Uterus (tissue), 4 donors: ENCODE measurements around the gene PLOD2. TPM values are rescaled to one million over a fixed set of nuclear protein-coding genes. Genes with fewer than 3 reads are reported as not detected.

Source experiments
- DNase-seq, 2 donors: peaks; one replicate each; pipeline ENCODE4 v3.0.0-alpha.2; 2019 to 2020
- H3K27ac ChIP-seq, 2 donors: fragments of 200-600 bp; sonication (generic); 1 replicate in 1 of 2; 2 replicates in 1 of 2; pipeline ENCODE4 v1.5.1; 2016 to 2018
- H3K27me3 ChIP-seq, 2 donors: fragments of 200-600 bp; sonication (generic); one replicate each; pipeline ENCODE4 v1.5.1; 2018 to 2019; ENCODE audit warnings: control low read depth in 1 of 2
- H3K36me3 ChIP-seq, 2 donors: fragments of 200-600 bp; sonication (generic); one replicate each; pipeline ENCODE4 v1.5.1; 2019; ENCODE audit warnings: control low read depth in 1 of 2
- H3K4me1 ChIP-seq, 2 donors: fragments of 200-600 bp; sonication (generic); one replicate each; pipeline ENCODE4 v1.5.1; 2018 to 2019; ENCODE audit warnings: control low read depth in 1 of 2
- H3K4me3 ChIP-seq, 2 donors: fragments of 200-600 bp; sonication (generic); 1 replicate in 1 of 2; 2 replicates in 1 of 2; pipeline ENCODE4 v1.5.1; 2018 to 2019; ENCODE audit warnings: mild to moderate bottlenecking in 1 of 2
- H3K9me3 ChIP-seq, 2 donors: fragments of 200-600 bp; sonication (generic); one replicate each; pipeline ENCODE4 v1.5.1; 2019; ENCODE audit warnings: control low read depth in 1 of 2
- POLR2A ChIP-seq, 2 donors: fragments of 450-650 bp; IDR thresholded peaks; one replicate each; pipeline ENCODE4 v1.6.1; 2016; ENCODE audit warnings: antibody characterized with exemption in 2 of 2, mild to moderate bottlenecking in 1 of 2, moderate library complexity in 1 of 2
- intact Hi-C: fragments of 100-400 bp; cut with DNase I; formaldehyde crosslinking; loops from one replicate; pipeline ENCODE4 v1.15.1; 2023; ENCODE audit warnings: low total_unique reads
- total RNA-seq, 4 donors: library from RNA; depleted of rRNA in 3 of 4; stranded (reverse); fragments of >200 nt in 3 of 4; gene quantifications; one replicate each; pipeline versions ENCODE4 v1.1.0 to v1.2.4, GENCODE V29; 2014 to 2023
- TF ChIP-seq, protein P1 (sequence below), 4 experiments: fragments of 200-600 bp in 2 of 4; fragments of 450-650 bp in 2 of 4; sonication (generic) in 2 of 4; IDR thresholded peaks; one replicate each; pipeline ENCODE4 v1.5.1; 2016 to 2019; ENCODE audit warnings: antibody characterized with exemption in 4 of 4, mild to moderate bottlenecking in 2 of 4, moderate library complexity in 1 of 4
- donor health status: DM: yes; HTN: yes; CAD: no.

PLOD2 gene
- total RNA-seq, 4 donors from 2014 or later = 23.5 to 83.2 (median 45.7) TPM

DNA sequence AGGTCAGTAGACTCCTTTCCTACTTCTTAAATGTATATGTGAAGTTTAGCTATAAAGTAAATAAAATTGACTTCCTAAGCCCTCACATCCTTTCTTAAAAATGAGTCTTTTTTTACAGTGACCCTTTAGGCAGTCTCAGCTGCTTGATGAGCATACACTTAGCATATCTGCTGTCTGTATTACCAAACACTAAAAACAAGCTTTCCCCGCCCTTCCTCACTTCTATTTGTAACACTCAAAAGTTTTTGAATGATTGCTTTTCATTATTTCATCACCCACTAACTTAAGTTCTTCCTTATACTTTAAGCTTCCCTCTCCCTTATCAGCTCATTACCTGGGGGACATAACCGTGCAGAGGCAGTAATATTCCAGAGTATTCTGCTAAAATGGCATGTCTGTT, 89.4 kb downstream of the PLOD2 start:
- TF ChIP-seq, protein P1, sequence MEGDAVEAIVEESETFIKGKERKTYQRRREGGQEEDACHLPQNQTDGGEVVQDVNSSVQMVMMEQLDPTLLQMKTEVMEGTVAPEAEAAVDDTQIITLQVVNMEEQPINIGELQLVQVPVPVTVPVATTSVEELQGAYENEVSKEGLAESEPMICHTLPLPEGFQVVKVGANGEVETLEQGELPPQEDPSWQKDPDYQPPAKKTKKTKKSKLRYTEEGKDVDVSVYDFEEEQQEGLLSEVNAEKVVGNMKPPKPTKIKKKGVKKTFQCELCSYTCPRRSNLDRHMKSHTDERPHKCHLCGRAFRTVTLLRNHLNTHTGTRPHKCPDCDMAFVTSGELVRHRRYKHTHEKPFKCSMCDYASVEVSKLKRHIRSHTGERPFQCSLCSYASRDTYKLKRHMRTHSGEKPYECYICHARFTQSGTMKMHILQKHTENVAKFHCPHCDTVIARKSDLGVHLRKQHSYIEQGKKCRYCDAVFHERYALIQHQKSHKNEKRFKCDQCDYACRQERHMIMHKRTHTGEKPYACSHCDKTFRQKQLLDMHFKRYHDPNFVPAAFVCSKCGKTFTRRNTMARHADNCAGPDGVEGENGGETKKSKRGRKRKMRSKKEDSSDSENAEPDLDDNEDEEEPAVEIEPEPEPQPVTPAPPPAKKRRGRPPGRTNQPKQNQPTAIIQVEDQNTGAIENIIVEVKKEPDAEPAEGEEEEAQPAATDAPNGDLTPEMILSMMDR (IDR thresholded peaks at IDR 0.05) = no peak
- no peak for TF ChIP-seq POLR2A (IDR thresholded peaks at IDR 0.05)
- no peak overlapping the region for H3K27ac ChIP-seq

DNA sequence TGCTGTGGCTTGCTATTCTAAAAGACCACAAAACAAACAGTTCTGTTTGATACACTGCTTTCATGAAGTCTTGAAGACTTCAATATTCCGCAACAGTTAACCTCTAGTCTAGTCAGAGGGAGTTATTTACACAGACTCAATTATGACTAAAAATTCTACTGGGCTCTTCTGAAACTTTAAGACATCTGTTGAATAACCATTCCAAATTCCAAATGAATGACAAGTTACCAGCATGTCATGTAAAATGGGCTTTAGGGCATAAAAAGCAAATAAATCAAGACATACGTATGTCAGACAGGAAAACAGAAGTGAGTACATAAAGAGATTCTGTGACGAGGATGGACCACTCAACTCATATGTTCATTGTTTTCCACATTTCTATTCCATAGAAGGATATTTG, 93.9 kb downstream of the PLOD2 start:
- intact Hi-C loops = loop anchor here (10.0 kb wide), 1 partner anchor 118 kb away; no protein-coding TSS in a partner anchor
- no peaks in the 10 kb centered on the region for H3K9me3 ChIP-seq
- H3K27ac ChIP-seq = no peak overlapping the region
- H3K27me3 ChIP-seq = no peaks in the 10 kb centered on the region
- H3K4me1 ChIP-seq = no peaks in the 10 kb centered on the region
- H3K4me3 ChIP-seq = no peak overlapping the region
- DNase-seq = no peak
- TF ChIP-seq POLR2A (IDR thresholded peaks at IDR 0.05) = no peak
- TF ChIP-seq, protein P1 (IDR thresholded peaks at IDR 0.05) = no peak
- H3K36me3 ChIP-seq = no peaks in the 10 kb centered on the region

More for the DNA sequence above, 89.4 kb downstream of the PLOD2 start:
- intact Hi-C loops = no loop called here
- H3K36me3 ChIP-seq = no peaks in the 10 kb centered on the region
- H3K9me3 ChIP-seq = no peaks in the 10 kb centered on the region
- DNase-seq = no peak
- no peaks in the 10 kb centered on the region for H3K4me1 ChIP-seq
- H3K4me3 ChIP-seq = no peak overlapping the region
- no peaks in the 10 kb centered on the region for H3K27me3 ChIP-seq

DNA sequence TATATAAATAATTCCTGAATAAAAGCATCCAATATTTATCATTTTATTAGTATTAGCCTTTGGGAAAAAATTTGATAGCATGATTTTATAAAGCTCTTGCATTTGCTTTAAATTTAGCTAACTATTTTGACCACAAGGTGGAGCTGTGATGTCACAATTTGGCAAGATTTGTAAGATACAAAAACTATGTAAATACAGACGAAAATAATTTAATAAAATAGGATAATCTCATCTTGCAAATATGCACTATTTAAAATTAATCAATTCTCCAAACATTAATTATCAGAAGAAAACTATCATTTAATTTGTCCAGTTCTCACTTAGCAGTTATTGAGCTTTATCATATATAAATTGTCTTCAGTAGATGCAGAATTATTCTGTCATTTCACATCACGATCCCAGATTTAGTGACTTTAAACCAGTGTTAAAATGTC, 95.4 kb downstream of the PLOD2 start:
- H3K27me3 ChIP-seq = no peaks in the 10 kb centered on the region
- TF ChIP-seq, protein P1 (IDR thresholded peaks at IDR 0.05) = peak; percentile 52 to 85 (median 77)
- TF ChIP-seq POLR2A (IDR thresholded peaks at IDR 0.05) = no peak
- H3K36me3 ChIP-seq = no peaks in the 10 kb centered on the region
- intact Hi-C loops = loop anchor here (10.0 kb wide), 1 partner anchor 119 kb away; no protein-coding TSS in a partner anchor
- H3K4me3 ChIP-seq = no peak overlapping the region
- no peaks in the 10 kb centered on the region for H3K9me3 ChIP-seq
- H3K4me1 ChIP-seq = no peaks in the 10 kb centered on the region
- H3K27ac ChIP-seq = no peak overlapping the region
- peak in 1 of 2 donors; percentile 49 for DNase-seq

DNA sequence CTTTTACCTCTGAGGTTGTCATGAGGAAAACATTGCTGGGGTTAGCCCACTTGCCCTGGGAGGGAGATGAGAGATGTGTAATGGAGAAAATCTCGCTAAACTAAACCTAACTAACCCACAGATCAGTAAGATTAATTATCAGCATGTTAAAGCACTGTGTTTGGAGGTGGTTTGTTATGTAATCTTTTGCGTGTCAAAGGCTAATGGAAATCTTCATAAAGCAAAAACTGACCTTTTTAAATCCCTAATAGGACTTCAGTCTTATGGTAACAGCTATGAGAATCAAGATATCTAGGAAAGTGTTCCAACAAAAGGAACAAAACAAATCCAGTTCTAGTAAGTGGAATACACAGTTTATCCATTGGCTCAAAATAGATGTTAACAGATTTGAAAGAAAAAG, 102.7 kb downstream of the PLOD2 start:
- Histone ChIP-seq H3K27me3 (no peaks in the 10 kb centered on the region), H3K4me1 (no peaks in the 10 kb centered on the region), H3K27ac (no peak overlapping the region), H3K36me3 (no peaks in the 10 kb centered on the region), H3K9me3 (no peaks in the 10 kb centered on the region), H3K4me3 (no peak overlapping the region)
- TF ChIP-seq POLR2A (IDR thresholded peaks at IDR 0.05) = no peak
- TF ChIP-seq, protein P1 (IDR thresholded peaks at IDR 0.05) = no peak
- DNase-seq = no peak
- intact Hi-C loops = no loop called here

DNA sequence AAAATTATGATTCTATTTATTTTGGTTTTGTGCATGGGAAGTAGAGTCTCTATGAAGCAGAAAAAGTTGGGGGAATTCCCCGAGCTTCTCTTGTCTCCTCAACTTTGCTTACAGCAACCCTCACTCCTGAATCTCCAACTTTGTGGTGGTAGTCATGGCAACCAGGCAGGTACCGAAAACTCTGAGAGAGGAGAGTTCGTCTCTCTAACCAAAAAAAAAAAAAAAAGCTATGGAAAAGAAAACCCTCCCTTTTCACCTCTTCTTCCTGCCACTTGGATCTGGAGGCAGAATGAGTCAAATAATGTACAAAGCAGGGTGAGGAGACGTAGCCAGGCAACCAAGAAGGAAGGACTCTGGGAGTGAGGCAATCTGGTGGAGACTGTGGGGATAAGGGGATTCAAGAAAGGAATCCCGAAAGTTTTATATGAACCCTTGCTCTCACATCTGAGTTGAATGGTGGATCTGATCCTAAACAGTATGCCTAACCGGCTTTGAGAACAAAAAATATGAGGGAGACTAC, 108.1 kb downstream of the PLOD2 start:
- Histone ChIP-seq H3K4me1 (no peaks in the 10 kb centered on the region), H3K9me3 (no peaks in the 10 kb centered on the region), H3K36me3 (no peaks in the 10 kb centered on the region), H3K27me3 (no peaks in the 10 kb centered on the region), H3K27ac (no peak overlapping the region), H3K4me3 (no peak overlapping the region)
- no peak for DNase-seq
- intact Hi-C loops = no loop called here
- TF ChIP-seq, protein P1 (IDR thresholded peaks at IDR 0.05) = no peak
- TF ChIP-seq POLR2A (IDR thresholded peaks at IDR 0.05) = no peak
